ENCODE results near the gene CACNA1D.

Gene CACNA1D

DNA sequence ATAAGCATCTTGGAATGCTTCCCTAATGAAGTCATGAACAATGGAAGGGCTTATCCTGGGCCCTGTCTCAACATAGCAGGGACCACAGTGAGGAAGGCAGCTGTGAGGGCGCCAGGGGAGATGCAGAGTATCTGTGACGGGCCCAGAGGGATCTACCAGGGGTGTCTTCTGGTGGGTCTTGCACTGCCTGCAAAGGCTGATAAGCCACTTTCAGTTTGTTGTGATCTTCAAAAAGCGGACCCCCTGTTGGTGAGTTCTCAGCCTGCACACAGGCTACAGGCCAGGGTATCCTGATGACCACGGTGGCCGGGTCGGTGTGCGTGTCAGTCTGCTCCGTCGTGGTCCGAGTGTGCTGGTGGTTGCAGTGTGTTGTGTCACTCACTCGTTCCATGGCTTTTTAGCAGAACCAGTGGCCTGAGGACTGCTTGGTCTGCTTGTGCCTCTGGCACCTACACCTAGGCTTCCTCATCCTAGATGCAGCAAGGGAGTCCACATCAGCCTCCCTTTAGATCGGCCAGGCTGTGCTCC is 305.0 kb downstream of the CACNA1D start:
- no peak for DNase-seq

DNA sequence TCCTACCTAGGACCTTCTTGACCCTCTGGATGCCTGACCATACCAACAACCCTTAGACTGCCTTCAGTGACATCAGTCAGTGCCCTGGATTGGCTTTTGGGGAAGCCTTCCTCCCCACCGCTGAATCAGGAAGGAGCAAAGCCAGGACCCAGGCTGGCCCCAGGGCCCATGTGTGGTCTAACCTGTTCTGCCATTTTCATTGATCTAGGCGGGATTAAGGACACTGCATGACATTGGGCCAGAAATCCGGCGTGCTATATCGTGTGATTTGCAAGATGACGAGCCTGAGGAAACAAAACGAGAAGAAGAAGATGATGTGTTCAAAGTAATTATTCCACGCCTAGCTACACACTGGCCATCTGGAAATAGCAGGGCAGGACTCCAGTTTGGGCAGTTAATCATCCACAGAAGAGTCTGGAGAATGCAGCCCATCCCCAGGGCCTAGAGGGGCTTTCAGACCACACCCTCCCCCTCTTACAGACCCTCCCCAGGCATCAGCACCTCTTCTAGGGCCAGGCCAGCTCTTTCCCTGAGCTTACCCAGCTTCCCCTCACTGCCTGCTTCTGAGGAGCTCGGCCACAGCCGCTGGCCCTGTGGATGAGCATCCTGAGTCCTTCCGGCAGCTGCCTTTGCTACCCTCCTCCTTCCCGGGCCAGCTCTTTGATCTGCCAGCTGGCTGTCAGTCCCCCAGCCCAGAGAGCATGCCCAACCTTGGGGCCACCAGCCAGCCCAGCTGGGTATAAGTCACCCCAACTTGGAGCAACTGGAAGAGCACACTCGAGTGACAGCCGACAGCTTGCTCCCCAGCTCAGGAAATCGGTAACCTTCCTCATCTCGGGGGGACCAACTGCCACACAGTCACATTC is 305.9 kb downstream of the CACNA1D start:
- DNase-seq: no peak

DNA sequence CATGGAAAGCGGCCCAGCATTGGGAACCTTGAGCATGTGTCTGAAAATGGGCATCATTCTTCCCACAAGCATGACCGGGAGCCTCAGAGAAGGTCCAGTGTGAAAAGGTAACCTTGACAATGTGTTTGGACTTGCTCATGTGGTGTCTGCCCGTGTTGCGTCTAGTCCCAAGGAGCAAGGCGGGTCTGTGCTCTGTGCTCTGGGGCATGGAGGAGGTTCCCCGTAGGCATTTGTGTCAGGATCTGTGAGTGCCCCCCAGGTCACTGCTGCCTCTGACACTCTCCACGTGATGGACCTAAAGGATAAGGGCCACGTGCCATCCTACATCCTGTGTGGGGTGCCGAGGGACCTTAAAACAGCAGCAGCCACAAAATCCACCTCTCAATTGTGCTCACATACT is 306.9 kb downstream of the CACNA1D start:
- no peak for DNase-seq

DNA sequence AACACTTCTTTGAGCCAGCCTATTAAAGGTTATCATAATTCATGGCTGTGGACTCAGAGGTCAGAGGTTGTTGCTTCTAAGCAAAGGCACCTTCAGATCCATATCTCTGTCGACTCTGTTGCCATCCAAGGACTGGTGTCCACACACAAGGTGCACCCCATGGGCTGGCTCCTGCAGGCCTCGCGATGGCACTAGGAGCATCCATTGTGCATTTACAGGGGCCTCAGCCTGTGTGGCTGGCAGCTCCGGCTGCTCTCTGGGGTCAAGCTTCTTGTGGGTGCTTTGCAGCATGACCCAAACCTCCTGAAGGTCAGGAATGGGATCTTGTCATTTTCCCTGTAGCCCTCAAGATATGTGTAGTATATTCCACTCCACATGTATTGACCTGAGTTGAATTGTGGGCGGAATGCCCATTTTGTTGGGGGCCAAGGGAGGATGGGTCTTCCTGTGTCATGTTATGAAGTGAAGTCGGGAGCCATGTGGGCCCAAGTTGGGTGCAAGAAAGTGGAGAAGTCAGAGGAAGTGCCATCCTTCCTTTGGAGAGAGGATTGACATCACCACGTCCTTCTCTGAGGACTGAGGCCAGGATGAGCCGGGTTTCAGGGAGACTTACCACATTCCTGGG is 308.0 kb downstream of the CACNA1D start:
- no peak for DNase-seq

DNA sequence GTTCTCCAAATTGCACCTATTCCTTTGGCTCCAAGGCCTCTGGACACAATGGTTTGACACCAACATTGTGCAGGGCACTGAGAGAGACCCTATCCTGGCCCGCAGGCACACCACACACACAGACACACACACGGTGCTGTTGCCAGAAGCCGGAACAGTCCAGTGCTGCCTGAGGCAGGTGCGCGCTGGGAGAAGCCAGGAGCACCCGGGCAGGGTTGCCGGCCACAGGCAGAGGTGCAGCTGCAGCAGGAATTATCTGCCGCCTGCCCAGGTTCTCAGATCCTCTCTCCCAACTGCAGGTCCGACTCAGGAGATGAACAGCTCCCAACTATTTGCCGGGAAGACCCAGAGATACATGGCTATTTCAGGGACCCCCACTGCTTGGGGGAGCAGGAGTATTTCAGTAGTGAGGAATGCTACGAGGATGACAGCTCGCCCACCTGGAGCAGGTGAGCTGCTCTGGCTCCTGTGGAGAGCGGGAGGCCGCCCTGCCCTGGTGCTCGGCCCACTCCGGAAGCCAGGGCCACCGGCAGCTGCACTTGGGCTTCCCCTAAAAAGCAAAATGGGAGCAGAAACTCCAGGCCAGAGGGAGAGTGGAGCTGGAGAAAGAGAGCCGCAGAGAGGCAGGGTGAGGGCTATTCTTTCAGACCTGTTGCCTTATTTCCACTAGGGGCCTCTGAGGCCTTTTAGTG is 308.9 kb downstream of the CACNA1D start:
- DNase-seq: peak; percentile 58

DNA sequence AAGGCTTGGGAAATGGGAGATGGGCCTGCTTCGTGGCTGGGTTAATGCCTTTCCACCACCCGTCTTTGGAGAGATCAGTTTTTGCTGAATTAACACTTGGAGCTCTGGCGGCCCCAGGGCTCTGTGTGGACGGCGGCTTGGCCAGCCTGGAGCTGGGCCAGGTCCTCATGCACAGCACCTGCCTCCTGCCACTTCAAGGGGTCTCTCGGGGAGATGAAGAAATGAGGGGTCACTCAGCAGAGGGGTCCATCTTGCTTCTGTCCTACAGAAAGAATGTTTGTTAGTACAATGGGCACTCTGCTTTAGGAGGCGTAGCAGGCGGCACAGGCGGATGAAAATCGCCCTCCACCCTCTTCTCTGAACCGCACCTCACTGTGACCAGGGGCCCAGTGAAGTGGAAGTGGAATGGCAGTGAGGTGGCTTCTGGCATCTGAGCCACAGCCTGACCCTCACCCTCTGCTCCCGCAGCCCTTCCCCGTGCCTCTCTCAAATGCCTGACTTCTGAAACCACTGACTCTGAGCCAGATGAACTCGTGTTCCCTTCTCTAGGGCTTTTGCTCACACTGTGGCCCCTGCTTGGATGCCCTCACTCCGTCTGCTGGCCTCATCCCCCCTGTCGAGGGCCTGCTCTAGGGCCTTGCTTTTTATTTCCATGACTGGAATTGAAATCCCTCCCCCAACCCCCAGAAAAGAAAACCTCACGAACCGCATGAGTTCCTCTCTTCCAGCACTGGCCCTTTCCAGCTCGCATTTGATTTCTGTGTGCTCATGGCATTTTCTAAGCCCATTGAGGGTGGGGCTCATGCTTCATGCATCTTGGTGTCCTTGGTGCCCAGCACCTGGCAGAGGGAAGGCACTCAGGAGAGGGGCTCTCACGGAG is 309.6 kb downstream of the CACNA1D start:
- peak; percentile 48 for DNase-seq

DNA sequence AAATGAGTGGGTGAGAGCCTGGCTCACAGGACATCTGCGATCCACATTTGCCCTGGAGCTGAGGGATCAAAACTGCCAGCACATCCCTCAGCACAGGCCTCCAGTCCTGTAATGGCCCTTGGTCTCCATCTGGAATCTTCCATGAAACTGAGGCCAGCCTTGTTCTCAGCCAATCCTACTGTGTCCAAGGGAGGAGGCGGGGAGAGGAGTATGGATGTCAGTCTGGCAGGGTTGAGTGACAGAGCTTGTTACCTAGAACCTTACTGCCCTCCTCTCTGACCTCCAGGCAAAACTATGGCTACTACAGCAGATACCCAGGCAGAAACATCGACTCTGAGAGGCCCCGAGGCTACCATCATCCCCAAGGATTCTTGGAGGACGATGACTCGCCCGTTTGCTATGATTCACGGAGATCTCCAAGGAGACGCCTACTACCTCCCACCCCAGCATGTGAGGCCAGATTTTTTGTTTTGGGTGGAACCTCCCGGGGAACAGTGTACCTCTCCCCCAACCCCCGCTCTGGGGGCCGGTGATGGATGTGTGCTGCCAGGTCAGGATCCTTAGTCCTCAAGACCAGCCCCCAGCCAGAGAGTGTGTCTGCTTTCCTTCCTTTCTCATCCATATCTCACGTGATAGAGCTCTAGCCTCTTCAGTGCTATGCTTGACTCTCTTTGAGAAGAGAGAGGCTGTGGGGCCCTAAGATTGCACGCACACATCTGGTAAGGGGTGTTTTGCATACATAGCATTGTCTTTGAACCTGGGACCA is 310.5 kb downstream of the CACNA1D start:
- DNase-seq: peak; percentile 97

DNA sequence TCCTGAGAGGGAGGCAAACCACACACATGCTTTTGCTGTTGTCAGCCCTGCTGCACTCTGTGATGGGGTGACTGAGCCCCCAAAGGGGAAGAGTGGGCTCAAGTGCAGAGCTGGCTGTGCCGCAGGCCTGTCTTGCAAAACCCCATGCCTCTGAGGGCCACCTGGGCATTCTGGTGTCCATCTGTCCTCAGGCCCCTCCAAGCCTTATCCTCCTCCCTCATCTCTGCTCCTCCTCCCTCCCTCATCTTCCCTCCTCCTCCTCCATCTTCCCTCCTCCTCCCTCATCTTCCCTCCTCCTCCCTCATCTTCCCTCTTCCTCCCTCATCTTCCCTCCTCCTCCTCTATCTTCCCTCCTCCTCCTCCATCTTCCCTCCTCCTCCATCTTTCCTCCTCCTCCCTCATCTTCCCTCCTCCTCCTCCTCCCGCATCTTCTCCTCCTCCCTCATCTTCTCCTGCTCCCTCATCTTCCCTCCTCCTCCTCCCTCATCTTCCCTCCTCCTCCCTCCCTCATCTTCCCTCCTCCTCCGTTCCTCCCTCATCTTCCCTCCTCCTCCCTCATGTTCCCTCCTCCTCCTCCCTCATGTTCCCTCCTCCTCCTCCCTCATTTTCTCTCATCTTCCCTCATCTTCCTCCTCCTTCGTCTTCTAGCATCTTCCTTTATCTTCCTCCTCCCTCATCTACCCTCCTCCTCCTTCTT is 311.2 kb downstream of the CACNA1D start:
- no peak for DNase-seq

DNA sequence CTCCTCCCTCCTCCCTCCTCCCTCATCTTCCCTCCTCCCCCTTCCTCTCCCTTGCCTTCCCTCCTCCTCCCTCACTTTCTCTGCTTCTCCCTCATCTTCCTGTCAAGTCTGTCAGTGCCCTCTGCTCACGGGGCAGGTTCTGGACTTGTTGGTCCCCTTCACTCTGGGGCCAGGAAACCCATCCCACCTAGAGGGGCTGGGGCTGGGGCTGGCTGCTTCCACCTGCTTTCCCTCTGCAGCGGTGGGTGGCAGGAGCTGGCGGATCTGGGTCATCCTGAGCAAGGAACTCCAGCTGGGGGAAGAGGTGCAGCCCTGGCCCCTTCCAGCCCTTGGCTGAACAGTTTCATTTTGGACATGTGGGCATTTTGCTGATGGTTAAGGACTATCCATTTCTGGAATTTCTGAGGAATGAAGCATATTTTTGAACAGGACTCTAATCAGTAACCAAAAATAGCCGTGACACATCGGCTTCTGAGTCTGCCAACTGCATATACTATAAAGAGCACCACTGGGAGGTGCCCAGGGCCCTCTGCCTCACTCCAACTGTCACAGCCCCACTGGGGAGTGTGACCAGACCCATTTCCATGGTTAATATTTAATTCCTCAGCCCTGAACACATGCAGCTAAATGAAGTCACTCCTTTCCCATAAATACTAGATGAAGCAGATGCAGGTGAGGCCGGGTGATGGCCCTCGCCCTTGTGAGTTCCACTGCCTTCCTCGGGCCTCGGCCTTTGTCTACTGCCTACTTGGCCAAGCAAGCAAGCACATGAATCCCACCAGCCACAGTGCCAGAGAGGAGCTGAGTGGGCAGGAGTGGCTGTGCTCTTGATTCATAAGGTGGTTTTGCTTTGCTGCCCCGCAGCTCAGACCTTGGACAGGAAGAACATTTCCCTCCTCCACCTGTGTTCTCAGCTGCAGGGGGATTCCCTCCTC is 312.0 kb downstream of the CACNA1D start:
- DNase-seq: peak; percentile 42

DNA sequence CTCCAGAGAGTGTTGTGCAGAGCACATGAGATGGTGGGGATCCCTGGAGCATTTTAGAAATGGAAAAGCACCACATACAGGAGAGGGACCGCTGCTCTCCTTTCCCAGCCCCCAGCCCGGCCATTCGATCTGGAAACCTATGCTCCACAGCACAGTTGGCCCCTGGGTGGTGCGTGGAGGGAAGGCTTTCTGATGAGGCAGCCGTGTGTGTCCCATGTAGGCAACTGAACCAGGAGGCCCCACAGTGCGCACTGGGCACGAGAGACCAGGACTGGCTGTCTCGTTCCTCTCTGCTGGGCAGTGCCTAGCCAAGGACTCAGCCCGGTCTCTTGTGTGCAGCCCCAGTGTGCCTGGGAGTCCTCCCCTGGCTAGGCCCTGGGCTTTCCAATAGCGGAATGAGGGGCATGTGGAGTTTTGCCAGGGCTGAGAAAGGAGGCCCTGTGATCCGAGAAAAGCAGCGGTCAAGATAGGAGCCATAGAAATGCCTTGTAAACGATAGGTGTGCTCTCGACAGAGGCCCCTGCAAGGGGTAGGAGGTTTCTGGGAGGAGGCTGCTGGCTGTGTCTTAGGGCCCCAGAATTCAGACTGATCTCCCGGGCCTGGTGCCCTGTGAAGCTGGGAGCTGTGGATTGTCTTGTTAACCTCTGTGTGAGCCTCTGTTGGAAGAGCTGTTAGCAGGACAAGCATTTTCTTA is 312.9 kb downstream of the CACNA1D start:
- DNase-seq: peak; percentile 50

DNA sequence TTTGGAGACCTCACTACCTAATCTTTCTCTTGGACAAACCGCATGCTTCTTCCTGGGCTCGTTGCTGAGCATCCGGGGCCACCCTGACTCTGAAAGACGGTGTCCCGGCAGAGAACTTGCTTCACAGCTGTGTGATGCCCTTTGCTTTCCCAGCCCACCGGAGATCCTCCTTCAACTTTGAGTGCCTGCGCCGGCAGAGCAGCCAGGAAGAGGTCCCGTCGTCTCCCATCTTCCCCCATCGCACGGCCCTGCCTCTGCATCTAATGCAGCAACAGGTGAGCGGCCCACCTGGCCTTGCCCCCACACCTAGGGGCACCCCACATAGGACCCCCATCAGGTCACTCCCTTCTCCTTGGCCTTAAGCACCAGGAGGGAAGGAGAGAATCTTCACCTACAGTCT is 314.1 kb downstream of the CACNA1D start:
- DNase-seq: peak; percentile 44

DNA sequence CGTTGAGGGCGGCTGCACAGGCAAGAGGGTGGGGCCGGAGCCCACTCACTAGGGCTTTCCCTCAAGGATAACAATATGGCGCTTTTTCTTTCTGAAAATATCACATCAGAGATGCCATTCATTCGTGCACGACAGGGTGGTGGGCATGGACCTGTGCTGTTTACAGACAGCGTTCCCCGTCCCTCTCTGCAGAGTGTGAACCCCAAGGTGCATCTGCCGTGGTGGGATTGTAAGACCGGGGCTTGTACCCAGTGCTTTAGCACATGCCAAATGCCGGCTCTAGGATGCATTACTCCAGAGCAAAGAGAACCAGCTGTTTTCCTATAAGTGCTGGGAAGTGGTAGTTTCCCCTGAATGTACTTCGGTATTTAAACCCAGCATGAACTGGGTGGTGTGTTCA is 314.9 kb downstream of the CACNA1D start:
- peak; percentile 29 for DNase-seq

DNA sequence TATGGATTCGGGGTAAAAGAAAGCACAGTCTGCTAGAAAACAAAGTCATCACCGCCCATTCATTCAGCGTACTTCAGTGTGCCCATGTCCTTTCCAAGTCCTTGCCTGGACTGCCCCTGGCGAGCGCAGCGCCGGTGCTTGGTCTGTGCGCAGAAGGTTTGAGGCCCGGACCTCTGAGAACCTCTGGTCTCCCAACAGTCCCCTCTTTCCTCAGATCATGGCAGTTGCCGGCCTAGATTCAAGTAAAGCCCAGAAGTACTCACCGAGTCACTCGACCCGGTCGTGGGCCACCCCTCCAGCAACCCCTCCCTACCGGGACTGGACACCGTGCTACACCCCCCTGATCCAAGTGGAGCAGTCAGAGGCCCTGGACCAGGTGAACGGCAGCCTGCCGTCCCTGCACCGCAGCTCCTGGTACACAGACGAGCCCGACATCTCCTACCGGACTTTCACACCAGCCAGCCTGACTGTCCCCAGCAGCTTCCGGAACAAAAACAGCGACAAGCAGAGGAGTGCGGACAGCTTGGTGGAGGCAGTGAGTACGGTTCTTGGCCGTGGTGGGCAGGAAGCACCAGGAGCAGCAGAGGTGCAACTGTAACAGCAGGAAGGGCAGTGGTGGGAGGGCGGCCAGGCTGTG is 315.5 kb downstream of the CACNA1D start:
- peak; percentile 53 for DNase-seq

DNA sequence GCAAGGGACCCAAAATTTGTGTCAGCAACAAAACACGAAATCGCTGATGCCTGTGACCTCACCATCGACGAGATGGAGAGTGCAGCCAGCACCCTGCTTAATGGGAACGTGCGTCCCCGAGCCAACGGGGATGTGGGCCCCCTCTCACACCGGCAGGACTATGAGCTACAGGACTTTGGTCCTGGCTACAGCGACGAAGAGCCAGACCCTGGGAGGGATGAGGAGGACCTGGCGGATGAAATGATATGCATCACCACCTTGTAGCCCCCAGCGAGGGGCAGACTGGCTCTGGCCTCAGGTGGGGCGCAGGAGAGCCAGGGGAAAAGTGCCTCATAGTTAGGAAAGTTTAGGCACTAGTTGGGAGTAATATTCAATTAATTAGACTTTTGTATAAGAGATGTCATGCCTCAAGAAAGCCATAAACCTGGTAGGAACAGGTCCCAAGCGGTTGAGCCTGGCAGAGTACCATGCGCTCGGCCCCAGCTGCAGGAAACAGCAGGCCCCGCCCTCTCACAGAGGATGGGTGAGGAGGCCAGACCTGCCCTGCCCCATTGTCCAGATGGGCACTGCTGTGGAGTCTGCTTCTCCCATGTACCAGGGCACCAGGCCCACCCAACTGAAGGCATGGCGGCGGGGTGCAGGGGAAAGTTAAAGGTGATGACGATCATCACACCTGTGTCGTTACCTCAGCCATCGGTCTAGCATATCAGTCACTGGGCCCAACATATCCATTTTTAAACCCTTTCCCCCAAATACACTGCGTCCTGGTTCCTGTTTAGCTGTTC is 316.9 kb downstream of the CACNA1D start:
- DNase-seq: peak; percentile 27

DNA sequence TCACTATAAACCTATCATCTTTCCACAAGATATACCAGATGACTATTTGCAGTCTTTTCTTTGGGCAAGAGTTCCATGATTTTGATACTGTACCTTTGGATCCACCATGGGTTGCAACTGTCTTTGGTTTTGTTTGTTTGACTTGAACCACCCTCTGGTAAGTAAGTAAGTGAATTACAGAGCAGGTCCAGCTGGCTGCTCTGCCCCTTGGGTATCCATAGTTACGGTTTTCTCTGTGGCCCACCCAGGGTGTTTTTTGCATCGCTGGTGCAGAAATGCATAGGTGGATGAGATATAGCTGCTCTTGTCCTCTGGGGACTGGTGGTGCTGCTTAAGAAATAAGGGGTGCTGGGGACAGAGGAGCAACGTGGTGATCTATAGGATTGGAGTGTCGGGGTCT is 318.0 kb downstream of the CACNA1D start:
- peak; percentile 23 for DNase-seq

DNA sequence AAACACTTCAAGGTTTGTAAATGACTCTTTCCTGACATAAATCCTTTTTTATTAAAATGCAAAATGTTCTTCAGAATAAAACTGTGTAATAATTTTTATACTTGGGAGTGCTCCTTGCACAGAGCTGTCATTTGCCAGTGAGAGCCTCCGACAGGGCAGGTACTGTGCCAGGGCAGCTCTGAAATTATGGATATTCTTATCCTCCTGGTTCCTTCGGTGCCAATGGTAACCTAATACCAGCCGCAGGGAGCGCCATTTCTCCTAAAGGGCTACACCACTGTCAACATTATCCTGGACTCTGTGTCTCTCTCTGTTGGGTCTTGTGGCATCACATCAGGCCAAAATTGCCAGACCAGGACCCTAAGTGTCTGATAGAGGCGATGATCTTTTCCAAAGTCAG is 318.8 kb downstream of the CACNA1D start:
- DNase-seq: no peak

DNA sequence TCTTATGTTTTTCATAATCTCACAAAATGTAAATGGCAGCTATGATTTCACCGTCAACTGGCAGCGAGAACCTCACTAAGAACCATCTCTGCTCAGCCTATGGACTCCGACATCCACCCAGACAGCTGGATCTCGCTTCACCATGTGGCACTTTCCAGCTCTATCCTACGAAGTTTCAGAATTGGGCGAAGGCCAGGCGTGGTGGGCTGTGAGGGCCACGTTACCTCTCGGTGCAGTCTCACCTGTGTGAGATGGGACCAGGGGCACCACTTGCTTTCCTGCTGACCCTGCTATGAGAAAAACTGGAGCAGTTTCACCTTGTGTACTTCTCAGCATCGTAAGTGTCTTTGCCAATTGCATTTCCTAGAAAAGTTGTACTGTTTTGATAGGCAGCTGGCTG is 319.5 kb downstream of the CACNA1D start:
- peak; percentile 33 for DNase-seq

DNA sequence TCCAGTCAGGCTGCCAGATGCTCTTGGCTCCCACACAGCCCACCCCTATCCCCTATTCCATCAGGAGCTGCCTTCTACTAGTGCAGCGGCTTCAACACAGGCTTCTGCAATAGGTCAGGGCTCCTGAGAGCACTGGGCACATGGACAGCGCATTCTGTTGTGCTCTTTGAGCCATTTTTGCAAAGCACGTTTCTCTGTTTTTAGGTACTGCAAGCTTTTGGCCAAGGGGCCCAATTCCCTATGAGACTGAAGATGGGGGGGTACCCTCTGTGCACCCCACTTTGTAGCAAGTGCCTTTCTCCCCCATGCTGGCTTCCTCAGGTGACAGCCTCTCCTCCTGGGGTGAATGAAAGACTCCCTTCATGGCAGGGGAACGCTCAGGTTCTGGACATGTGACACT is 320.7 kb downstream of the CACNA1D start:
- DNase-seq: no peak
